ENCODE results near the gene PLTP. TPM values are rescaled to one million over a fixed set of nuclear protein-coding genes. Genes with fewer than 3 reads are reported as not detected.

The PLTP gene
- total RNA-seq, 1 experiment from 2014 or later, result 19.8 TPM

DNA sequence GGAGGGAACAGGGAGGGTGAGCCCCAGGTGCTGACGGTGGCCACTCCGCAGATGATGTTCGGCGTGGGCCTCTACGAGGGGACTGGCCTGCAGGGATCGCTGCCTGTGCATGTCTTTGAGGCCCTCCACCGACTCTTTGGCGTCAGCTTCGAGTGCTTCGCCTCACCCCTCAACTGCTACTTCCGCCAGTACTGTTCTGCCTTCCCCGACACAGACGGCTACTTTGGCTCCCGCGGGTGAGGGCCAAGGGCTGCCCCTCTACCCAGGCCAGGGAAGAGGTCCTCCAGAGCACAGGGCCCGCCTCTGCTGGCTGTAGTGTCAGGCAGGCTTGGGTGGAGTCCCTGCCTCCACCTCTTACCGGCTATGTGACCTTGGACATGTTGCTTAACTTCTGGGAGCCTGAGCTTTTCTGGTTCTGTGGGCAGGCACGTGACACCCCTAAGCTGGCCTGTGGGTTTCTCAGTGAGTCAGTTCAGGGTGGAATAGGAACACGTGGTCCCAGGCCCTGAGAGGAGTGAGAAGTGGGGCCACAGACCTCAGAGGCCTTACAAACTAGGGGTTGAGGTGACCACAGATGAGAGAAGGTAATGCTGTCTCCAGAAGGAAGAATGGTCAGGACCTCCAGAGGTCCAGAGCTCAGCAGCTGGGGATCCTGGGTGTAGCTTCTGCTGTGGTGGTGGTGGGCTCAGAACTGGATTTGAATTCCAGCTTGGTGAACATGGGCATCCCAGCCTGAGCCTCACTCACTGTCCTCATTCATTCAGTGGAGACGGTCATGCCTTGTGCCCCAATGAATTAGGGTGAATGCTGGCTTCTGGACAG lies 34.4 kb upstream of the PLTP start:
- Histone ChIP-seq H3K9me3 (ENCODE audit: low read length) (no peaks in the 10 kb centered on the region), H3K4me3 (ENCODE audit: low read length) (no peak overlapping the region), H3K36me3 (ENCODE audit: insufficient read depth, low read length) (peaks cover 18% of the 10 kb centered on the region), H4K20me1 (ENCODE audit: insufficient read depth, low read depth, low read length) (no peaks in the 10 kb centered on the region), H3K27me3 (ENCODE audit: low read length) (no peaks in the 10 kb centered on the region), H3K9me2 (replicated peaks; ENCODE audit: insufficient read depth, low read length) (no peaks in the 10 kb centered on the region), H2AFZ (ENCODE audit: low read length) (no peak overlapping the region), H3K79me2 (ENCODE audit: low read length) (no peaks in the 10 kb centered on the region), H3K4me2 (ENCODE audit: low read depth, low read length, poor library complexity, severe bottlenecking) (no peak overlapping the region), H3K9ac (ENCODE audit: low read length) (no peak overlapping the region), H3K4me1 (ENCODE audit: low read length) (peaks cover 5% of the 10 kb centered on the region; the same call in 1 of the 2 replicates), H3K27ac (ENCODE audit: low read length) (no peak overlapping the region)
- no peak for DNase-seq

DNA sequence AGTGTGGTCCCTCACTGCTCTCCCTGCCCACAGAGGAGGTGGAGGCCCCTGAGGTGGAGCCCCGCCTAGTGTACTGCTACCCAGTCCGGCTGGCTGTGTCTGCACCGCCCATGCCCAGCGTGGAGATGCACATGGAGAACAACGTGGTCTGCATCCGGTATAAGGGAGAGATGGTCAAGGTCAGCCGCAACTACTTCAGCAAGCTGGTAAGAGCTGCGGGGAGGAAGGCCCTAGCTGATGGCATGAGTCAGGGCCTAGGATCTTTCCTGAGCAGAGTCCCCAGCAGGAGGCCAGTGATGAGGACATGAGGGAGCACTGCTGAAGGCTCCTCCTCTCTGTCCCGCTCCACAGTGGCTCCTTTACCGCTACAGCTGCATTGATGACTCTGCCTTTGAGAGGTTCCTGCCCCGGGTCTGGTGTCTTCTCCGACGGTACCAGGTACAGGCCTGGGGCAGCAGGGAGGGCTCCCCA lies 33.8 kb upstream of the PLTP start:
- Histone ChIP-seq H3K9ac (ENCODE audit: low read length) (no peak overlapping the region), H3K27ac (ENCODE audit: low read length) (no peak overlapping the region), H3K27me3 (ENCODE audit: low read length) (no peaks in the 10 kb centered on the region), H3K79me2 (ENCODE audit: low read length) (no peaks in the 10 kb centered on the region), H4K20me1 (ENCODE audit: insufficient read depth, low read depth, low read length) (no peaks in the 10 kb centered on the region), H3K4me3 (ENCODE audit: low read length) (no peak overlapping the region), H3K9me3 (ENCODE audit: low read length) (no peaks in the 10 kb centered on the region), H2AFZ (ENCODE audit: low read length) (no peak overlapping the region), H3K4me2 (ENCODE audit: low read depth, low read length, poor library complexity, severe bottlenecking) (no peak overlapping the region), H3K36me3 (ENCODE audit: insufficient read depth, low read length) (peaks cover 18% of the 10 kb centered on the region), H3K4me1 (ENCODE audit: low read length) (peaks cover 5% of the 10 kb centered on the region; the same call in 1 of the 2 replicates), H3K9me2 (replicated peaks; ENCODE audit: insufficient read depth, low read length) (no peaks in the 10 kb centered on the region)
- no peak for DNase-seq

DNA sequence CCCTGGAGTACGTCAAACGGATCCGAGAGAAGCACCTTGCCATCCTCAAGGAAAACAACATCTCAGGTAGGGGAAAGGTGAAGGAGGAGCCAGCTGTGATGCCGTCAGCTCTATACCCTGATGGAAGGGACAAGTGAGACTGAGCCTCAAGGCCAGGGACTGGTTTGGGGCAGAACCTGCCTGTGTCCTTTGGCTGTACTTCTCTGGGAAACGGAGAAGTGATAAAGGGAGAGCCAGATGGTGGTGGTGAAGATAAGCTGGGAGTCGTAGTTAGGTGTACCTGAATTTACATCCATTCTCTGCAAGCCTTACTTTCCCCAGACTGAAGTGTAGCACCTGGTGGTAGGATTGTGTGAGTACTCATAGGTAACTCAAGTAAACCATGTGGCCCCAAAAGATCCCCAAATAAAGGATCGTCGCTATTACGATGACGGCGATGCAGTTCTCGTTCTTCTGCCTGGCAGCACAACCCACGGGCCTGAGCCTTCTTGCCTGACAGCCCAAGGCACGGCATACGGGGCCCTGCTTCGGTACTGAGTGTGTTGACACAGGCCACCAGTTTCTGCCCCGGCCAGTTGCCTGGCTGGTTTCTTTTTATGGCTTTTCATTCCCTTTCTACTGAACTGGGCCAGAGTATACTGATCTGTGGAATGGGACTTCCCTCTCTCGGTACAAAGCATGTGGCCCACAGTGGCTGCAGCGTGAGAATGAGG lies 33.2 kb upstream of the PLTP start:
- Histone ChIP-seq H3K27me3 (ENCODE audit: low read length) (no peaks in the 10 kb centered on the region), H2AFZ (ENCODE audit: low read length) (no peak overlapping the region), H3K9me2 (replicated peaks; ENCODE audit: insufficient read depth, low read length) (no peaks in the 10 kb centered on the region), H3K36me3 (ENCODE audit: insufficient read depth, low read length) (peaks cover 21% of the 10 kb centered on the region), H3K79me2 (ENCODE audit: low read length) (no peaks in the 10 kb centered on the region), H3K4me1 (ENCODE audit: low read length) (peaks cover 5% of the 10 kb centered on the region; the same call in 1 of the 2 replicates), H3K4me2 (ENCODE audit: low read depth, low read length, poor library complexity, severe bottlenecking) (no peak overlapping the region), H3K4me3 (ENCODE audit: low read length) (no peak overlapping the region), H3K9me3 (ENCODE audit: low read length) (no peaks in the 10 kb centered on the region), H4K20me1 (ENCODE audit: insufficient read depth, low read depth, low read length) (no peaks in the 10 kb centered on the region), H3K27ac (ENCODE audit: low read length) (no peak overlapping the region), H3K9ac (ENCODE audit: low read length) (no peak overlapping the region)
- DNase-seq, result no peak

DNA sequence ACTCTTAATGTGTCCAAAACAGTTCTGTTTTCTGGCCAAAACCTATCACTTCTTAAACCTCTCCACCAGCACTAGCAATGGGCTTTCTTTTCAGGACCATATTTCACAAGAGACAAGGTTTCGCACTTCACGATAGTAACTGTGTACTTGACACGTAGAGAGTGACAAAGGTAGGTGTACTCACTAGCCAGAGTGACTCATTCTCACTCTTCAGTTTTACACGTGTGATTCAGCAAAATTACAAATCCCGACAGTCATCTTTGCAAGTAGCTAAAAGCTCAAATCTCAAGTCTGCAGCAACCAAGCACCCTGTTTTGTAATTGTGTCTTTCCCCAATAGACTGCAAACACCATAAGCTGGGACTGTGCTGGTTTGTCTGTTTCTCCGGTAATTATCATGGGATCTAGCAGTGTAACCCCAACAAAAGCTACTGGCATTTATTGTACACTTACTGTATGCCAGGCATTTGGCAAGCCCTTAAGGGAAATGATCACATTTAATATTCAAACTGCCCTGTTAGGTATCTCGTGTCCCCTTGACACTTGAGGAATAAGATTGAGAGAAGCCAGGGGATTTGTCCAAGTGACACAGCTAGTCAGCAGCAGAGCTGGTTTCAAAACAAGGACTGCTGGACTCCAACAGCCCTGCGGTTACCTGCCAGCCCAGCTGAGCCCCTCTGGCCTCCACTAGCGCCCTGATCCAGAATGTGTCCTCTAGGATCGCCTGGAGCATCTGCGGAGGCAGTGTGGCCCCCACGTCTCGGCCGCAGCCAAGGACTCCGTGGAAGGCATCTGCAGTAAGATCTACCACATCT lies 32.4 kb upstream of the PLTP start:
- no peak overlapping the region for H3K27ac ChIP-seq (ENCODE audit: low read length)
- H3K9ac ChIP-seq (ENCODE audit: low read length), result no peak overlapping the region
- H3K4me1 ChIP-seq (ENCODE audit: low read length), result peaks cover 5% of the 10 kb centered on the region; the same call in 1 of the 2 replicates
- no peaks in the 10 kb centered on the region for H3K27me3 ChIP-seq (ENCODE audit: low read length)
- H2AFZ ChIP-seq (ENCODE audit: low read length), result no peak overlapping the region
- H3K36me3 ChIP-seq (ENCODE audit: insufficient read depth, low read length), result peaks cover 29% of the 10 kb centered on the region
- no peaks in the 10 kb centered on the region for H3K79me2 ChIP-seq (ENCODE audit: low read length)
- H3K4me2 ChIP-seq (ENCODE audit: low read depth, low read length, poor library complexity, severe bottlenecking), result no peak overlapping the region
- no peaks in the 10 kb centered on the region for H3K9me3 ChIP-seq (ENCODE audit: low read length)
- no peak overlapping the region for H3K4me3 ChIP-seq (ENCODE audit: low read length)
- DNase-seq, result no peak
- H4K20me1 ChIP-seq (ENCODE audit: insufficient read depth, low read depth, low read length), result no peaks in the 10 kb centered on the region
- H3K9me2 ChIP-seq (replicated peaks; ENCODE audit: insufficient read depth, low read length), result no peaks in the 10 kb centered on the region

DNA sequence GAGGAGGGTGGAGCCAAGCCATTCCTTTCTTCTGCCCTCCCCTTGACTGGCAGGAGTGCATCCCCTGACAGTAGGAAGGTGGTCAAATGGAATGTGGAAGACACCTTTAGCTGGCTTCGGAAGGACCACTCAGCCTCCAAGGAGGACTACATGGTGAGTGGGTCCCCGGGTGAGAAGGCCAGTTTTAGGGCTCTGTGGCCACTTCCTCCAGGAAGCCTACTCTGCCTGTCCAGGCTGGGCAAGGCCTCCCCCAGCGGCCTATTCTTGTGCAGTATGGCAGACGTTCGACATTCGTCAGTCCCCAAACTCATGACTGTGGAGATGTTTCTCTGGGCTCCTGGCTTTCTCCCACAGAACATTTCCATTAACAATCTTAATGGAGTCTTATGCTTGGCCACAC lies 31.7 kb upstream of the PLTP start:
- Histone ChIP-seq H3K9me2 (replicated peaks; ENCODE audit: insufficient read depth, low read length) (no peaks in the 10 kb centered on the region), H3K27me3 (ENCODE audit: low read length) (no peaks in the 10 kb centered on the region), H3K36me3 (ENCODE audit: insufficient read depth, low read length) (peaks cover 30% of the 10 kb centered on the region), H3K27ac (ENCODE audit: low read length) (no peak overlapping the region), H4K20me1 (ENCODE audit: insufficient read depth, low read depth, low read length) (no peaks in the 10 kb centered on the region), H3K4me1 (ENCODE audit: low read length) (peaks cover 5% of the 10 kb centered on the region; the same call in 1 of the 2 replicates), H3K9me3 (ENCODE audit: low read length) (no peaks in the 10 kb centered on the region), H3K79me2 (ENCODE audit: low read length) (no peaks in the 10 kb centered on the region), H3K4me3 (ENCODE audit: low read length) (no peak overlapping the region), H3K4me2 (ENCODE audit: low read depth, low read length, poor library complexity, severe bottlenecking) (no peak overlapping the region), H2AFZ (ENCODE audit: low read length) (no peak overlapping the region), H3K9ac (ENCODE audit: low read length) (no peak overlapping the region)
- no peak for DNase-seq

DNA sequence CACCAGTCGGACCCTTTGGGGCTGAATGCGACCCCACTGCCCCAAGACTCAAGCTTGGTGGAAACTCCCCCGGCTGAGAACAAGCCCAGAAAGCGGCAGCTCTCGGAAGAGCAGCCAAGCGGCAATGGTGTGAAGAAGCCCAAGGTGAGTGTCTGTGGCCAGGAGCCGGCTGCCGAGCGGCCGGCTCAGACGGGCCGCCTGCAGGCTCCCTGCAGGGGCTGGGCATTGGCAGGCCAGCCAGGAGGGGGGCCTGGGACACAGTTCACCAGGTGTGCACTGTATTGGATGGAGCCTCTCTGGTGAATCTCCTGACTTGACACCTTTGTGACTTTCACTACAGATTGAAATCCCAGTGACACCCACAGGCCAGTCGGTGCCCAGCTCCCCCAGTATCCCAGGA lies 28.5 kb upstream of the PLTP start:
- Histone ChIP-seq H3K27me3 (ENCODE audit: low read length) (no peaks in the 10 kb centered on the region), H3K4me2 (ENCODE audit: low read depth, low read length, poor library complexity, severe bottlenecking) (no peak overlapping the region), H3K9me2 (replicated peaks; ENCODE audit: insufficient read depth, low read length) (no peaks in the 10 kb centered on the region), H3K36me3 (ENCODE audit: insufficient read depth, low read length) (peaks cover 33% of the 10 kb centered on the region; the same call in 1 of the 2 replicates), H4K20me1 (ENCODE audit: insufficient read depth, low read depth, low read length) (no peaks in the 10 kb centered on the region), H3K79me2 (ENCODE audit: low read length) (peaks cover 28% of the 10 kb centered on the region), H3K9ac (ENCODE audit: low read length) (no peak overlapping the region), H3K4me3 (ENCODE audit: low read length) (no peak overlapping the region), H3K4me1 (ENCODE audit: low read length) (peaks cover 4% of the 10 kb centered on the region), H2AFZ (ENCODE audit: low read length) (no peak overlapping the region), H3K9me3 (ENCODE audit: low read length) (no peaks in the 10 kb centered on the region), H3K27ac (ENCODE audit: low read length) (no peak overlapping the region)
- DNase-seq, result no peak

DNA sequence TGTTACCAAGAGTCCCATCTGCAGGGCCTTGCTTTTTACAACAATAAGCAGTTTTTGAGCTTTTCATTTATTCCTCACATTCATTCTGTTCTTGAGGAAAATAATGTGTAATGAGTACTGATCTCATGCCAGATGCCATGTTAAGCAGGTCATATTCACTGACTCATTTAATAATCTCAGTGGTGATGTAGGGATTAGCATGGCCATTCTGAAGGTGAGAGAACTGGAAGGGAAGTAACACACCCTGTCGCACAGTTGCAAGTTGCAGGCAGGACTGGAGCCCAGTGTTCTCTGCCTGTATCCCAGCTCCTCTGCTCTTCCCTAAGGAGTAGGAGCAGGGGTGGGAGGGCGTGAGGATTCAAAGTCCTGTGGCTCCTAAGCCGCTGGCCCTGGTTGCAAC lies 28.1 kb upstream of the PLTP start:
- H3K27ac ChIP-seq (ENCODE audit: low read length), result no peak overlapping the region
- H3K27me3 ChIP-seq (ENCODE audit: low read length), result no peaks in the 10 kb centered on the region
- H2AFZ ChIP-seq (ENCODE audit: low read length), result no peak overlapping the region
- peaks cover 31% of the 10 kb centered on the region for H3K79me2 ChIP-seq (ENCODE audit: low read length)
- no peak overlapping the region for H3K4me2 ChIP-seq (ENCODE audit: low read depth, low read length, poor library complexity, severe bottlenecking)
- no peaks in the 10 kb centered on the region for H3K9me3 ChIP-seq (ENCODE audit: low read length)
- no peaks in the 10 kb centered on the region for H3K9me2 ChIP-seq (replicated peaks; ENCODE audit: insufficient read depth, low read length)
- no peak overlapping the region for H3K4me3 ChIP-seq (ENCODE audit: low read length)
- H3K4me1 ChIP-seq (ENCODE audit: low read length), result peaks cover 4% of the 10 kb centered on the region
- H4K20me1 ChIP-seq (ENCODE audit: insufficient read depth, low read depth, low read length), result no peaks in the 10 kb centered on the region
- DNase-seq, result no peak
- no peak overlapping the region for H3K9ac ChIP-seq (ENCODE audit: low read length)
- H3K36me3 ChIP-seq (ENCODE audit: insufficient read depth, low read length), result peaks cover 33% of the 10 kb centered on the region; the same call in 1 of the 2 replicates

All from Karpas-422 (cell line).